Liver (tissue), 9 donors: ENCODE data around the gene ST6GALNAC3. TPM values are rescaled to one million over a fixed set of nuclear protein-coding genes. Genes with fewer than 3 reads are reported as not detected.

Source experiments
- DNase-seq: peaks from one replicate; pipeline ENCODE4 v3.0.0-alpha.2; 2017; ENCODE audit warnings: low spot score
- H3K27ac ChIP-seq, 2 donors: one replicate each; pipeline ENCODE4 v1.7.0; 2013; ENCODE audit warnings: inconsistent platforms in 2 of 2, low read length in 2 of 2, control low read depth in 1 of 2, low read depth in 1 of 2, mild to moderate bottlenecking in 1 of 2
- H3K27me3 ChIP-seq, 4 donors: one replicate each; pipeline versions ENCODE4 v1.6.1 to v1.7.0; 2013; ENCODE audit warnings: low read length in 3 of 4, inconsistent platforms in 1 of 4, mild to moderate bottlenecking in 1 of 4, moderate library complexity in 1 of 4; ENCODE audit not compliant: control insufficient read depth in 4 of 4, insufficient read depth in 4 of 4
- H3K36me3 ChIP-seq, 4 donors: one replicate each; pipeline versions ENCODE4 v1.6.1 to v1.7.0; 2013; ENCODE audit warnings: low read length in 3 of 4, mild to moderate bottlenecking in 3 of 4, low read depth in 1 of 4, moderate library complexity in 1 of 4; ENCODE audit not compliant: control insufficient read depth in 4 of 4, insufficient read depth in 3 of 4
- H3K4me1 ChIP-seq, 4 donors: one replicate each; pipeline versions ENCODE4 v1.6.1 to v1.7.0; 2013; ENCODE audit warnings: low read length in 3 of 4, mild to moderate bottlenecking in 3 of 4, moderate library complexity in 1 of 4; ENCODE audit not compliant: control insufficient read depth in 4 of 4, insufficient read depth in 4 of 4
- H3K4me3 ChIP-seq, 3 donors: one replicate each; pipeline versions ENCODE4 v1.6.1 to v1.7.0; 2013; ENCODE audit warnings: low read length in 3 of 3, control low read depth in 1 of 3, low read depth in 1 of 3, mild to moderate bottlenecking in 1 of 3
- H3K9ac ChIP-seq, 2 donors: one replicate each; pipeline ENCODE4 v1.7.0; 2013; ENCODE audit warnings: low read length in 2 of 2, mild to moderate bottlenecking in 2 of 2, moderate library complexity in 2 of 2, control low read depth in 1 of 2, low read depth in 1 of 2
- H3K9me3 ChIP-seq, 4 donors: one replicate each; pipeline versions ENCODE4 v1.6.1 to v1.7.0; 2013; ENCODE audit warnings: low read length in 3 of 4; ENCODE audit not compliant: control insufficient read depth in 4 of 4
- ATF3 ChIP-seq: IDR thresholded peaks from 2 replicates; pipeline ENCODE4 v1.6.1; 2016; ENCODE audit warnings: antibody characterized with exemption
- CTCF ChIP-seq: fragments of 150-350 bp; IDR thresholded peaks from 2 replicates; pipeline ENCODE4 v1.5.1; 2017; ENCODE audit warnings: improper control_type of control experiment, low read depth, low read length; ENCODE audit not compliant: missing input control
- EGR1 ChIP-seq, 2 donors: IDR thresholded peaks; 2 replicates each; pipeline ENCODE4 v1.6.1; 2016 to 2018; ENCODE audit warnings: antibody characterized with exemption in 2 of 2, low read depth in 2 of 2
- FOXA1 ChIP-seq: IDR thresholded peaks from 2 replicates; pipeline ENCODE4 v1.6.1; 2016; ENCODE audit warnings: antibody characterized with exemption
- FOXA2 ChIP-seq: IDR thresholded peaks from 2 replicates; pipeline ENCODE4 v1.6.1; 2016; ENCODE audit warnings: antibody characterized with exemption
- GABPA ChIP-seq, 2 donors: IDR thresholded peaks in 1 of 2; conservative IDR thresholded peaks in 1 of 2; 2 replicates each; pipeline ENCODE4 v1.6.1; 2016; ENCODE audit warnings: antibody characterized with exemption in 2 of 2, mild to moderate bottlenecking in 1 of 2, moderate library complexity in 1 of 2
- HNF4A ChIP-seq, 2 donors: conservative IDR thresholded peaks; 2 replicates each; pipeline ENCODE4 v1.6.1; 2016; ENCODE audit warnings: antibody characterized with exemption in 2 of 2, mild to moderate bottlenecking in 2 of 2
- HNF4G ChIP-seq: IDR thresholded peaks from 2 replicates; pipeline ENCODE4 v1.6.1; 2016; ENCODE audit warnings: antibody characterized with exemption
- JUND ChIP-seq, 2 donors: IDR thresholded peaks; 2 replicates each; pipeline ENCODE4 v1.6.1; 2016; ENCODE audit warnings: antibody characterized with exemption in 2 of 2
- MAX ChIP-seq: IDR thresholded peaks from 2 replicates; pipeline ENCODE4 v1.6.1; 2016; ENCODE audit warnings: antibody characterized with exemption
- NR2F2 ChIP-seq: IDR thresholded peaks from 2 replicates; pipeline ENCODE4 v1.6.1; 2016; ENCODE audit warnings: antibody characterized with exemption
- RAD21 ChIP-seq, 2 donors: IDR thresholded peaks; 2 replicates each; pipeline ENCODE4 v1.6.1; 2016; ENCODE audit warnings: antibody characterized with exemption in 2 of 2, mild to moderate bottlenecking in 2 of 2
- REST ChIP-seq: IDR thresholded peaks from 2 replicates; pipeline ENCODE4 v1.6.1; 2016; ENCODE audit warnings: antibody characterized with exemption, mild to moderate bottlenecking
- RXRA ChIP-seq, 2 donors: IDR thresholded peaks; 2 replicates each; pipeline ENCODE4 v1.6.1; 2017 to 2018; ENCODE audit warnings: antibody characterized with exemption in 2 of 2, mild to moderate bottlenecking in 1 of 2
- SP1 ChIP-seq: IDR thresholded peaks from 2 replicates; pipeline ENCODE4 v1.6.1; 2018; ENCODE audit warnings: antibody characterized with exemption, mild to moderate bottlenecking
- TAF1 ChIP-seq: conservative IDR thresholded peaks from 2 replicates; pipeline ENCODE4 v1.6.1; 2016; ENCODE audit warnings: antibody characterized with exemption, mild to moderate bottlenecking
- YY1 ChIP-seq: IDR thresholded peaks from 2 replicates; pipeline ENCODE4 v1.6.1; 2016; ENCODE audit warnings: antibody characterized with exemption, mild to moderate bottlenecking
- ZBTB33 ChIP-seq: IDR thresholded peaks from 2 replicates; pipeline ENCODE4 v1.6.1; 2016; ENCODE audit warnings: antibody characterized with exemption
- WGBS: extraction: QIAGEN DNeasy Blood & Tissue Kit; methylation state at CpG from one replicate; pipeline ENCODE4 v1.1.7; 2013; 5-methylcytosine and 5-hydroxymethylcytosine counted together
- polyA plus RNA-seq, 2 donors: library from polyadenylated mRNA; stranded (reverse) in 1 of 2; unstranded in 1 of 2; fragments of 200-250 nt in 1 of 2; fragments of >200 nt in 1 of 2; fragmentation: Nextera tagmentation in 1 of 2; extraction: Ambion mirVana in 1 of 2; gene quantifications; one replicate each; pipeline versions ENCODE4 v1.2.1 to v1.2.3, GENCODE V29; 2013 to 2015
- total RNA-seq, 2 donors: library from RNA; depleted of rRNA; stranded (reverse); fragments of >200 nt; gene quantifications; one replicate each; pipeline ENCODE4 v1.2.3, GENCODE V29; 2014
- donor health status: healthy.
- donor health status: healthy.
- donor health status: healthy.
- donor health status: healthy.
- donor health status: healthy.

ST6GALNAC3 gene
- total and polyA plus RNA-seq, 4 donors = 1.2 to 5.0 (median 3.2) TPM

- no peak for TF ChIP-seq ZBTB33
- no peak for TF ChIP-seq JUND (IDR thresholded peaks at IDR 0.05)
Measured at GRCh38 chr1:76546354-76546933, 471.9 kb downstream of the ST6GALNAC3 start (continued).

GRCh38 chr1:76547916-76548315 is 473.4 kb downstream of the ST6GALNAC3 start:
- H3K27ac ChIP-seq = no peak overlapping the region
- no peaks in the 10 kb centered on the region for H3K36me3 ChIP-seq
- H3K9ac ChIP-seq = no peak overlapping the region
- TF ChIP-seq NR2F2 = no peak
- H3K9me3 ChIP-seq = no peaks in the 10 kb centered on the region
- no peaks in the 10 kb centered on the region for H3K4me1 ChIP-seq
- no peak for DNase-seq
- no peak overlapping the region for H3K4me3 ChIP-seq
- H3K27me3 ChIP-seq = no peaks in the 10 kb centered on the region

- DNase-seq = no peak
- no peaks in the 10 kb centered on the region for H3K36me3 ChIP-seq
- H3K9ac ChIP-seq = no peak overlapping the region
- no peak overlapping the region for H3K27ac ChIP-seq
- no peak overlapping the region for H3K4me3 ChIP-seq
- WGBS = 86% methylated on average over 4 of the region's 4 CpGs
- TF ChIP-seq JUND (IDR thresholded peaks at IDR 0.05) (no peak), FOXA2 (no peak), SP1 (no peak), TAF1 (no peak), HNF4A (conservative IDR thresholded peaks at IDR 0.05) (no peak), HNF4G (no peak), FOXA1 (no peak), MAX (no peak), RAD21 (IDR thresholded peaks at IDR 0.05) (no peak), RXRA (IDR thresholded peaks at IDR 0.05) (no peak), NR2F2 (no peak), CTCF (no peak), ZBTB33 (no peak), GABPA (IDR thresholded peaks at IDR 0.05 in 1 of 2, conservative IDR thresholded peaks at IDR 0.05 in 1 of 2) (no peak), ATF3 (no peak), YY1 (no peak), REST (no peak), EGR1 (IDR thresholded peaks at IDR 0.05; ENCODE audit: low read depth in 2 of 2) (no peak)
- H3K9me3 ChIP-seq = no peaks in the 10 kb centered on the region
- H3K4me1 ChIP-seq = no peaks in the 10 kb centered on the region
- no peaks in the 10 kb centered on the region for H3K27me3 ChIP-seq
Measured at GRCh38 chr1:76548513-76549100, 474.1 kb downstream of the ST6GALNAC3 start.
